GM19238 (cell line): ENCODE data around the gene COBLL1.
"Not testable (repeated sequence)": the region's sequence is repeated elsewhere in the genome, so short reads cannot be mapped to it uniquely, and the experiment has no call there.

Experiments used
- DNase-seq: peaks from one replicate; pipeline ENCODE4 v3.0.0; 2011; ENCODE audit warnings: low spot score; ENCODE audit not compliant: insufficient read length

Gene COBLL1

GRCh38 chr2:164785457-164785856 lies 56.2 kb downstream of the COBLL1 start:
- no peak for DNase-seq

DNA sequence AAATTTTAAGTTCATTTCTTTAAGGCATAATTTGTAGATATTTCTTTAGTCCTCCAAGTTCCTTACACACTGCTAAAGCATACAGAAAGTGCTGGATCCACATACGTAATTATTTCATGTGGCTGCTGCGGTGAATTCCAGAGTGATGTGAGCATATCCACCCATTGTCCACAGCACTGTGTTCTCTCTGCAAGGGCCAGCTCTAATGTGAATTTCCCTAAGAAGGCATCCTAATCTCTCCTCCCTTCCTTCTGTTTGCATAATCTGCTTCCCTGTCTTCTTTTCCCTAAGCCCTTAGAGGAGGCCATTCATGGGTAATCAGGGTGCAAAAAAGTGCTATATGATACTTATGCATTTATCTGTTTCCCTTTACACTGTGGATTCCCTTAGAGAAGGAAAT lies 57.2 kb downstream of the COBLL1 start:
- DNase-seq, result no peak

- DNase-seq, result no peak
Observed at GRCh38 chr2:164782323-164782722, 59.3 kb downstream of the COBLL1 start.

- no peak for DNase-seq
Observed at GRCh38 chr2:164781394-164781793, 60.2 kb downstream of the COBLL1 start.

DNA sequence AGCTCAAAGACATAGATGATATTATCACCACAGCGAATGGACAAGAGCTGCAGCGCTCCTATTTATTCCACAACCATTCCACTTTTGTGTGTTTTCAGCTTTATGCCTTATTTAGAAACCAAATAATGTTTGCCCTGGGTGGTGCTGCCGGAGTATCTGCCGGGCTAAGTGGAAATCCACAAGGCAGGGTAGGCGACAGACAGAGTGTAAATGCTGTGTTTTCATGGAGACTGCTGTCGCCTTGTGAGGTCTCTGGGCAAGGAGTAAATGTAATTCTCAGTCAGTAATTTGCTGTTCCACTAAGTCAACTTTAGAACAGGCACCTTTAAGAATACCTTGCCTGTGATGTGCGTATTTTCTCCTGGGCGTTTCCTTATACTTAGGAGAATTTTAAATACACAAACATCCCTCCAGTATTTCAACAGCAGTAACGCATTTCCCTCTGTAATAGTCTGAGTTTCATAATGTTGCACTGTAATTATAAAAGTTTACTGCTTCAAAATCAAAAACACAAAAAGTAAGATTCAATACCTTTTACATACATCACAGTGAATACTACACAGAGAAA lies 60.9 kb downstream of the COBLL1 start:
- DNase-seq, result no peak

GRCh38 chr2:164779383-164780057 lies 62.1 kb downstream of the COBLL1 start:
- DNase-seq, result no peak

- DNase-seq, result no peak
Observed at GRCh38 chr2:164778723-164779122, 62.9 kb downstream of the COBLL1 start.

- no peak for DNase-seq
Observed at GRCh38 chr2:164777847-164778461, 63.7 kb downstream of the COBLL1 start.

DNA sequence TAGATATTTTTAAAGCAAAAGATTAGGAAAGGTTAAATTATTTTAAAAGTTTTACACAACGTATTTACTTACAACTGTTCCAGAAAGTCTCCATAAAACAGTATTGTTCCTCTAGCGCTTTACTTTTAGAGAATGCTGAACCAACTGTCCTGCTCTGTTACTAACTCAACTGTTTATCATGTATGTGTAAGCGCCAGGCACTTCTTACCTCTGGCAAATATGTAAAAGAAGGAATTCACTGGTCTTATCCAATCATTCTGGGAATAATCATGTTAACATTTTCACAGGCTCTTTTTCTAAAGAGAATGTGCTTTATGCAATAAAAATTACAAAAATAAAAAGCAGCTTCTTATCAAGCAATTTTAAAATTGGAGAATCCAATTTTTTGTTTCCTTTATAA lies 68.0 kb downstream of the COBLL1 start:
- no peak for DNase-seq

GRCh38 chr2:164773091-164773490 lies 68.5 kb downstream of the COBLL1 start:
- DNase-seq, result no peak

DNA sequence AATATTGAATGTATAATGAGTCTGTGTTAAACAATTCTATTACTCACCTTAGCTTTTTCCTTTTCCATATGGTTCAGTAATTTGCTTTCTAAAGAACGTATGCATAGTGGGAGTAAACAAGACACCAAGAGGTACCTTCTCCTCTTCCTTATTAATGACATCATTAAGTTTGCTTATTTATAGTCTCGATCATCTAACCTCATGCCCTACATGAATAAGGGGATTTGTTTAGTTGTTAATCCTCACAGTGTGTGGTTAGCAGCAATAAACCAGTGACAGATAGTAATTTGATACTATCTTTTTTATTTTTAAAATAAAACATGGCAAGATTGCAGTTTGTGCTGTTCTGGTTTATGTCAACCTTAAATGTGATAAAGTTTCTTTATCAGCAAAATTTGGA lies 69.7 kb downstream of the COBLL1 start:
- no peak for DNase-seq

- DNase-seq, result no peak
Observed at GRCh38 chr2:164770421-164770916, 71.2 kb downstream of the COBLL1 start.

- no peak for DNase-seq
Observed at GRCh38 chr2:164766954-164767320, 74.7 kb downstream of the COBLL1 start.

- DNase-seq, result no peak
Observed at GRCh38 chr2:164766216-164766953, 75.2 kb downstream of the COBLL1 start.

GRCh38 chr2:164764996-164765395 lies 76.6 kb downstream of the COBLL1 start:
- DNase-seq, result no peak

DNA sequence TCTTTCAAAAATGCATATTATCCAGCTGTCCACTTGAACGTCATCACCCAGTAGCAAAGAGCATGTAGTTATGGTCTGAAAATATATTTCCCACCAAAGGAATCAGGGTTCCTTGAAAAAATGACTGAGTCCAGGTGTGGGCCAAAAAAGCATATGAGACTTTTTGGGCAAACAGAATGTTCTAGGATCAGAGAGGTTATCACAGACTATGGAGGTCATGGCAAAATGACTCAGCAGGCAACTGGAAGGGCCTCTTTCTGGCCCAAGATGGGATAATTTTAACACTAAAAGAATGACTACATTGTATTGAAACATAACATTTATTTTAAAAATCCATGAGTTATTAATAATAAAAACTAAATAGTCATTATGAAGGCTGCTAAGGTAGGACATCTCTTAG lies 77.1 kb downstream of the COBLL1 start:
- DNase-seq, result no peak

DNA sequence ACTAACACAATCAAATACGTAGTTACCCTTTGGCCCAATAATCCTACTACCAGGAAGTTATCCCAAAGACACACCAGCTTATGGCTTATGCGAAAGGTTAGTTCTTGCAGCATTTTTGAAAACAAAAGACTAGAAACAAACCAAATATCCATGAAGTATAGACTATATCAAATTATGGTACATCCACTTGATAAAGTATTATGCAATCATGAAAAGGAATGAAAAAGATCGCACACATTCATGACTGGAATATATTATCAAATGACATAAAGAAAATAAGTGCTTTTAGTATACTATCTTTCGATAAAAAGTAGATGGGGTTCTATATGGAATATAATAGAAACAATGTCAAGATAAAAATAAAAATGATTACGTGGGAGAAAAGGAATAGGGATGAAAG lies 78.2 kb downstream of the COBLL1 start:
- no peak for DNase-seq

DNA sequence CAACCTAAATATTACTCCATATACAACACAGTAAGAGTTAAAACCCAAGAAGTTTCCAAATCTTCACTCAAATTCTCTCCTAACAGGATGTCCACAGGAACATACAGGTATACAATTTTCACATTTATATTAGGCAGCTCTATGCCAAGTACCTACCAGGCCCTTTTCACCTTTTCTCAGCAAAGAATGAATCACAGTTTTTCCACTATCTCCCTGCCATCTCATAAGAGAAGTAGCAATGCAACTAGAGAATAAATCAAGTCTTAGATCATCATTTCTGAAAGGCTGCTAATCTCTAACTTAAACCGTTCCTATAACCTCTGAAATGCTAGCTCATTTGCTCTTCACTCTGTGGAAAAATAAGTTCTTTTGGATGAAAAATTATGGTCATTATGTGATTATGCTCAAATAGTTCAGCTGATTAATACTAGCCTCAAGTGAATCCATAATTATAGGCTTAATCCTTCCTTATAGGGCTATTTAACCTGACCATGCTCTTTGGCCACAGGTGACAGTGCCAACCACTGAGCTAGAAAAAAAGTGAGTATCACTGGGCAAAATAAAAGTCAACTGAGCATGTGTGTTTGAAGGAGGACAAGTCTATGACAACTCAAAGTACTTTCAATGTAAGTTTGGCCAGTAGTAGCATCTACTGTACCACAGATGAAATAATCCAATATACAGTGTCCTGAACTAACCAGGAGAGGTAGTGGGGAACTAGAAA lies 79.7 kb downstream of the COBLL1 start:
- DNase-seq, result no peak

DNA sequence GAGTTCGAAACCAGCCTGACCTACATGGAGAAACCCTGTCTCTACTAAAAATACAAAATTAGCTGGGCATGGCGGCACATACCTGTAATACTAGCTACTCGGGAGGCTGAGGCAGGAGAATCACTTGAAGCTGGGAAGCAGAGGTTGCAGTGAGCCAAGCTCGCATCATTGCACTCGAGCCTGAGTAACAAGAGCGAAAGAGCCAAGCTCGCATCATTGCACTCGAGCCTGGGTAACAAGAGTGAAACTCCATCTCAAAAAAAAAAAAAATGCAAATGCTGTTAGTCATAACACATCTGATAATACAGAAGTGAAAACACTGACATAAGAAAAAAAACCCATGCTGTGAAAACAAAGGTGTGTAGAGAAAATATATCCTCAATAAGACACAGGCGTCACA lies 80.4 kb downstream of the COBLL1 start:
- DNase-seq, result not testable (repeated sequence)

GRCh38 chr2:164760179-164760578 lies 81.4 kb downstream of the COBLL1 start:
- no peak for DNase-seq

DNA sequence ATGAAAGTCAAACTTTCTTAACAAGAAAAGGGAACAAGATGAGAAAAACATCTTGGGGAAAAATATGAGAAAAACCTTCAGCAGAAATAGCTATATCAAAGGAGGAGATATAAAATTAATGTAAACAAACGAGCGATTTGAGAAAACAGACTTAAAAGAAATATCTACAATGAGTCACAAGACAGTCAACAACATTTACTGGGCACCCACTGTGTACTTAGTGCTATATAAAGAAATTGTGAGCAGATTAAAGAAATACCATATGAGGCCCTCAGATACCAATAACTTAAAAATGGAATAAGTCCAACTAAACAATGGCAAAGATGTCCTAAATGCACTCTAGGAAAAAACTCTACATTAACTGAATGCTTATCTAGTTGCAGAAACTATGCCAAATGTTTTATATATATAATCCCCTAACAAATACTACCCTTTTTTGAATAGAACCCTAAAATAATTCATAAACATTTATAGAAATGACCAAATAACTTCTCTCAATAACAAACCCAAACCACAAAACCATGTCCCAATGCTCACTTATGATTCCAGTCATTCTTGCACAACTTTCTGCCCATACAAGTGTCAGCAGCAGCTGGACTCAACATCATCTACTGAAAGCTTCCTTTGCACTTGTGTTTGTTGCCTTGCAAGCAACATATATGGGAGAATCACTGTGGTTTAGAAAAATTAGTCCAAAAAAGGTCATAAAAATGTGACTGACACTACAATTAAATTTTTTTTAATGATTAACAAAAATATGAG lies 83.5 kb downstream of the COBLL1 start:
- no peak for DNase-seq
